Muscle of leg (tissue), 11 donors: ENCODE data around the gene LSM7. TPM values are rescaled to one million over a fixed set of nuclear protein-coding genes. Genes with fewer than 3 reads are reported as not detected.

Experiments used
- DNase-seq: peaks from one replicate; pipeline ENCODE4 v3.0.0; 2013
- H3K27ac ChIP-seq: one replicate; pipeline ENCODE4 v1.5.1; 2013; ENCODE audit warnings: mild to moderate bottlenecking, low read length, control low read depth
- H3K27me3 ChIP-seq: one replicate; pipeline ENCODE4 v1.6.1; 2013; ENCODE audit warnings: low read length; ENCODE audit not compliant: control insufficient read depth, insufficient read depth
- H3K36me3 ChIP-seq: one replicate; pipeline ENCODE4 v1.6.1; 2013; ENCODE audit warnings: low read length; ENCODE audit not compliant: control insufficient read depth, insufficient read depth
- H3K4me1 ChIP-seq: one replicate; pipeline ENCODE4 v1.6.1; 2013; ENCODE audit warnings: low read length; ENCODE audit not compliant: control insufficient read depth, insufficient read depth
- H3K4me3 ChIP-seq: one replicate; pipeline ENCODE4 v1.5.1; 2013; ENCODE audit warnings: low read length, control low read depth
- H3K9me3 ChIP-seq: replicated peaks from 2 replicates; pipeline ENCODE4 v1.6.1; 2013; ENCODE audit warnings: low read depth, low read length; ENCODE audit not compliant: control insufficient read depth
- WGBS: methylation state at CpG from one replicate; pipeline ENCODE4 v1.1.5; 2013; ENCODE audit warnings: missing lambda C conversion rate; ENCODE audit not compliant: insufficient coverage; 5-methylcytosine and 5-hydroxymethylcytosine counted together
- polyA plus RNA-seq, 8 donors: library from polyadenylated mRNA; unstranded; fragments of 120-200 nt; gene quantifications; one replicate each; pipeline versions ENCODE4 v1.2.1 to v1.2.3, GENCODE V29; 2013; ENCODE audit warnings: inconsistent platforms in 1 of 8, low replicate concordance in 1 of 8; ENCODE audit not compliant: insufficient read length in 8 of 8, insufficient read depth in 1 of 8
- total RNA-seq: library from RNA; stranded (reverse); fragments of 120-200 nt; gene quantifications from one replicate; pipeline ENCODE4 v1.2.4, GENCODE V29; 2013

LSM7 gene
- total and polyA plus RNA-seq, 9 donors: 83.0 to 102 (median 95.2) TPM

DNA sequence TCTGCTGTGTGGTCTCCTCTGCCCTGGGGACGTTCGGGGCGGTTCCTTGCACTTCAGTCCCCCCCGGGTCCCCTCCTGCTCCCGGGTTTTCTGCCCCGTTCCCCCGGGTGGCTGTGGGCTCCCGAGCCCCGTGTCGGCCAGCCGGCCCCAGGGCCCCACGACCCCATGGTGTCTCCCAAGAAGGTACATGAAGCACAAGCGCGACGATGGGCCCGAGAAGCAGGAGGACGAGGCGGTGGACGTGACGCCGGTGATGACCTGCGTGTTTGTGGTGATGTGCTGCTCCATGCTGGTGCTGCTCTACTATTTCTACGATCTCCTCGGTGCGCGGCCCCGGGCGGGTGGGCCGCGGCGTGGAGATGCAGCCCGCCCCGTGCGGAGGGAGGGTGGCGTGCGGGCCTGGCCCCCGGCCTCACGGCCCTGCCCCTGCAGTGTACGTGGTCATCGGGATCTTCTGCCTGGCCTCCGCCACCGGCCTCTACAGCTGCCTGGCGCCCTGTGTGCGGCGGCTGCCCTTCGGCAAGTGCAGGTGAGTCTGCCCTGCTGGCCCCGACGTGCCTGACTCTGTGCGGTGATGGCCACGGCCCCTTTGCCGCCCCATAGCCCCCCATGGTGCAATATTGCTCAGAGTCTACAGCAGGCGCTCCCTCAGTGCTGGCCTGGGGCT lies 11.4 kb upstream of the LSM7 start:
- 92% methylated on average over 48 of the region's 52 CpGs for WGBS
- H3K4me1 ChIP-seq: peaks cover 18% of the 10 kb centered on the region
- peaks cover 55% of the 10 kb centered on the region for H3K36me3 ChIP-seq
- no peak overlapping the region for H3K27ac ChIP-seq
- DNase-seq: no peak
- H3K9me3 ChIP-seq: no peaks in the 10 kb centered on the region
- H3K27me3 ChIP-seq: no peaks in the 10 kb centered on the region
- no peak overlapping the region for H3K4me3 ChIP-seq

DNA sequence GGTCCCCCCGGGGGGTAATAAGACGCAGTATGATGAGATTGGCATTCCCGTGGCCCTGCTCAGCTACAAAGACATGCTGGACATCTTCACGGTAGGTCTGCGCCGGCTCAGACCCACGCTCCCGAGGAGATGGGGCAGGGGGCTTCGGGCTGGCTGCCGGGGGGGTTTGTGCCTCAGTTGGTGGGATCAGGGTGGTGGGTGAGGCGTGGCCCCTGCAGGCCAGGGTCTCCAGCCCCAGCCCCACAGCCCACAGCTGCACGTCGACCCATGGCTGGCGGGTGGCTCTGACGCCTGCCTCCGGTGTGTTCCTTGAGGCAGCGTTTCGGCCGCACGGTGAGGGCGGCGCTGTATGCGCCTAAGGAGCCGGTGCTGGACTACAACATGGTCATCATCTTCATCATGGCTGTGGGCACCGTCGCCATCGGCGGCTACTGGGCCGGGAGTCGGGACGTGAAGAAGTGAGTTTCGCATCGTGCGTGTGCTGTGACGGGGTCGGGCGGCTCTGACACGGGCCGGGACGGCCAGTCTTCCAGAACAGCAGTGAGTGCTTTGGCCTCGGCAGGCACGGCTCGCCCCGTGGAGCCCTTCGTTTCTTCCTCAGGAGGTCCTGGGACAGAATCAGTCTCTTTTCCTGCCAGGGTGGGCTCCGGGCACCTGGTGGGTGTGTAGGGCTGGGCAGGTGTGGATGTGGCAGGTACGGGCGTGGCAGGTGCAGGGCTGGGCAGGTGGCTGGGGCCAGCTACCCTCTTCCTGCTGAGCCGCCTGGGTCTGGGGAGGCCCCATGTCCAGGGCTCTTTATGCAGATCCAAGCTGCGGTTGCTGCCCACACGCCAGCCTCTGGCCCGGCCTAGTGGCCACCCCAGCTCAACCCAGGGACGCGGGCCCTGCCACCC lies 10.6 kb upstream of the LSM7 start:
- Histone ChIP-seq H3K4me1 (peaks cover 24% of the 10 kb centered on the region), H3K27ac (no peak overlapping the region), H3K36me3 (peaks cover 52% of the 10 kb centered on the region), H3K9me3 (no peaks in the 10 kb centered on the region), H3K27me3 (no peaks in the 10 kb centered on the region), H3K4me3 (no peak overlapping the region)
- 94% methylated on average over 45 of the region's 54 CpGs for WGBS
- no peak for DNase-seq

DNA sequence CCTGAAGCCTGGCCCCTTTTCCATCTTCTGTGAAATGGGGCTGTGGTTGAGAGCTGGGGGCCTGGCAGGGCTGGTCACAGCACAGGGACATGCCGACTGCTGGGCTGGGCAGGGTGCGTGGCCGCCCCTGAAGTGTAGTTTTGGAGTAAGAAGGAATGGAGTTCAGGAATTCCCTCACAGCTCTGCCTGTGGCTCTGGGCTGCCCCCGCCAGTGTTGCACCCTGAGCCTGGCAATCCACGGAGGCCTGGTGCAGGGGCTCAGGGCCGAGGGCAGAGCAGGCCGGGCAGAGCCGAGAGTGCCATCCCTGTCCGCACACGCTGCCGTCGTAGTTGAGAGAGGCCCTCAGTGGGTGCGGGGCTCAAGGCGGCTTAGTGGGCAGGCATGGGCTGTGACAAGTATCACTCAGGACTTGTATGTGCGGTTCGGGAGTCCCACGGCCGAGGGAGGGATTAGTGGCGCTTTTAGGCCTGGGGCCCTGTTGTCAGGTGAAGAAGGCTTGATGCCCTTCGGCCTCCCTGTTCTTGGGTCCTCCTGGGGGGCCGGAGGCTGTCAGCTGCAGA lies 9.7 kb upstream of the LSM7 start:
- WGBS: 93% methylated on average over 19 of the region's 21 CpGs
- Histone ChIP-seq H3K9me3 (no peaks in the 10 kb centered on the region), H3K27ac (peak overlapping the region; percentile 21)

DNA sequence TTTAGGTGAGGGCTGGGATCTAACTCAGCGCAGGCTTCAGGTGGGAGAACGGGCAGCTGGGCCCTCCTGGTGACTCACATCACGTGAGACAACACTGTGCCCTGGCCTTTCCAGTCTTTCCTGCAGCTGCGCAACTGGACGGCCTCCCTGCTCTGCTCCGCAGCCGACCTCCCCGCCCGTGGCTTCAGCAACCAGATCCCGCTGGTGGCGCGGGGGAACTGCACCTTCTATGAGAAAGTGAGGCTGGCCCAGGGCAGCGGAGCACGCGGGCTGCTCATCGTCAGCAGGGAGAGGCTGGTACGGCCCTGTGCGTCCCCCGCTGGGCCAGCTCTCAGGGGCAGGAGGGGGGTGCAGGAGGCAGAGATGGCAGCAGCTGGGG lies 8.9 kb upstream of the LSM7 start:
- peak overlapping the region; percentile 62 for H3K27ac ChIP-seq
- H3K4me3 ChIP-seq: no peak overlapping the region
- H3K36me3 ChIP-seq: peaks cover 40% of the 10 kb centered on the region

More for the DNA sequence above, 9.7 kb upstream of the LSM7 start:
- H3K27me3 ChIP-seq: no peaks in the 10 kb centered on the region
- no peak overlapping the region for H3K4me3 ChIP-seq
- DNase-seq: no peak
- peaks cover 32% of the 10 kb centered on the region for H3K4me1 ChIP-seq
- peaks cover 47% of the 10 kb centered on the region for H3K36me3 ChIP-seq

DNA sequence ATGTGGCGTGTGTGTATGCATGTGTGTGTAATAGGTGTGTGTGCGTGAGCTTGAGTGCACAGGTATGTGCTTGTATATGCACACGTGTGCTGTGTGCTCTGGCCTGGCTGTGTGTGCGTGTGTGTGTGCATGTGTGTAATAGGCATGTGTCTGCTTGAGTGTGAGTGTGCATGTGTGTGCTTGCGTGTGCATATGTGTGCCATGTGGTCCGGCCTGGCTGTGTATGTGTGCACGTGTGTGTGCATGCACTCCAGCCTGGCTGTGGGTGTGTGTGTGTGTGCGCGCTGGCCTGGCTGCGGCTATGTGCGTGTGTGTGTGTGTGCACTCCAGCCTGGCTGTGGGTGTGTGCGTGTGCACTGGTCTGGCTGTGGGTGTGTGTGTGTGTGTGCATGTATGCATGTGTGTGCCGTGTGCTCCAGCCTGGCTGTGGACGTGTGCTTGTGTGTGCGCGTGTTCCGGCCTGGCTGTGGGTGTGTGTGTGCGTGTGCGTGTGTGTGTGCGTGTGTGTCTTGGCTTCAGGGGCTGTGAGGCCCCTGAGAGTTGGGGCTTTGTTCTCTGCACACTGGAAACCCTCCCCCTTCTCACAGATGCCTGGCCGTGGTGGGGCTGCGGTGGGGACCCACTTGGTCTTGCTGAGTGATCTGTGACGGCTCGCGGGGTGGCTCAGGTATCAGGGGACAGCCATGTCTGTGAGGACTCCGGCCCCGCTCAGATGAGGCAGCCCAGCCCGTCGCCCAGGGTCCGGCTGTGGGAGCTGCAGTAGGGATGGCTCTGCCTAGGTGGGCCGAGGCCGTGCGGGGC lies 8.3 kb upstream of the LSM7 start:
- Histone ChIP-seq H3K9me3 (no peaks in the 10 kb centered on the region), H3K27ac (peak overlapping the region; percentile 62), H3K4me1 (peaks cover 44% of the 10 kb centered on the region), H3K27me3 (no peaks in the 10 kb centered on the region), H3K36me3 (peaks cover 36% of the 10 kb centered on the region), H3K4me3 (no peak overlapping the region)
- no peak for DNase-seq
- 64% methylated on average over 22 of the region's 33 CpGs for WGBS

More for the DNA sequence above, 8.9 kb upstream of the LSM7 start:
- 25% methylated on average over 19 of the region's 19 CpGs for WGBS
- no peaks in the 10 kb centered on the region for H3K9me3 ChIP-seq
- peaks cover 38% of the 10 kb centered on the region for H3K4me1 ChIP-seq
- peak; percentile 82 for DNase-seq
- H3K27me3 ChIP-seq: no peaks in the 10 kb centered on the region

DNA sequence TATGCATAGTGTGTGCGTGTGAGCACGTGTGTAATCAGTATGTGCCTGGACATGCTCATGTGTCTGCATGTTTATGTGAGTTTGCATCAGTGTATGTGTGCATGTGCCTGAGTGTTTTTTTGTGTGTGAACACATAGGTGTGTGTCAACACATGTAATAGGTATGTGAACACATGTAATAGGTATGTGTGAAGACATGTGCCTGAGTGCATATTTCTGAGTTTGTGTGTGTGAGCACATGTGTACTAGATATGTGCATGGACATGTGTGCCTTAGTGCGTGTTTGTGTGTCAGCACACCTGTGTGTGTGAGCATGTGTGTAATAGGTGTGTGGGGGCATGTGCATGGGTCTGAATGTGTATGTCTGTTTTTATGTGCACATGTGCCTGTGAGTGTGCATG lies 7.5 kb upstream of the LSM7 start:
- peaks cover 53% of the 10 kb centered on the region for H3K4me1 ChIP-seq
- no peaks in the 10 kb centered on the region for H3K27me3 ChIP-seq
- H3K27ac ChIP-seq: no peak overlapping the region
- DNase-seq: no peak
- H3K9me3 ChIP-seq: no peaks in the 10 kb centered on the region
- no peak overlapping the region for H3K4me3 ChIP-seq
- 74% methylated on average over 3 of the region's 3 CpGs for WGBS
- peaks cover 28% of the 10 kb centered on the region for H3K36me3 ChIP-seq

DNA sequence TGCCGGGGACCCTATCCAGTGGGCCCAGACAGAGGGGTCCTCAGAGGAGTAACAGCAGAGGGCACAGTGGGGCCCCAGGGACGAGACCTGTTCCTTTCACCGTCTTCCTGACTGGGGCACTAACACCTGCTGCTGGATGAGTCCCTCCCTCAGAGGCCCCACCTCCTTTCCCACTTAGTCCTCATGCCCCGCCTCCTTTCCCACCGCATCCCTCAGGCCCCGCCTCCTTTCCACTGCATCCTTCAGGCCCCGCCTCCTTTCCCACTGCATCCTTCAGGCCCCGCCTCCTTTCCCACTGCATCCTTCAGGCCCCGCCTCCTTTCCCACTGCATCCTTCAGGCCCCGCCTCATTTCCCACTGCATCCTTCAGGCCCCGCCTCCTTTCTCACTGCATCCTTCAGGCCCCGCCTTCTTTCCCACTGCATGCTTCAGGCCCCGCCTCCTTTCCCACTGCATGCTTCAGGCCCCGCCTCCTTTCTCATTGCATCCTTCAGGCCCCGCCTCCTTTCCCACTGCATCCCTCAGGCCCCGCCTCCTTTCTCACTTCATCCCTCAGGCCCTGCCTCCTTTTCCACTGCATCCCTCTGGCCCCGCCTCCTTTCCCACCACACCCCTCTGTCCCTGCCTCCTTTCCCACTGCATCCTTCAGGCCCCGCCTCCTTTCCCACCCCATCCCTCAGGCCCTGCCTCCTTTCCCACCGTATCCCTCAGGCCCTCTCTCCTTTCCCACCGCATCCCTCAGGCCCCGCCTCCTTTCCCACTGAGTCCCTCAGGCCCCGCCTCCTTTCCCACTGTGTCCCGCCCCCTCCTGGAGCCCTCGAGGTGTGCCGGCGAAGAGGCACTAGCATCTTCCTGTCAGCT lies 6.8 kb upstream of the LSM7 start:
- Histone ChIP-seq H3K9me3 (no peaks in the 10 kb centered on the region), H3K4me3 (no peak overlapping the region), H3K27me3 (no peaks in the 10 kb centered on the region), H3K4me1 (peaks cover 59% of the 10 kb centered on the region), H3K36me3 (peaks cover 23% of the 10 kb centered on the region), H3K27ac (no peak overlapping the region)
- DNase-seq: no peak
- WGBS: 99% methylated on average over 21 of the region's 26 CpGs

DNA sequence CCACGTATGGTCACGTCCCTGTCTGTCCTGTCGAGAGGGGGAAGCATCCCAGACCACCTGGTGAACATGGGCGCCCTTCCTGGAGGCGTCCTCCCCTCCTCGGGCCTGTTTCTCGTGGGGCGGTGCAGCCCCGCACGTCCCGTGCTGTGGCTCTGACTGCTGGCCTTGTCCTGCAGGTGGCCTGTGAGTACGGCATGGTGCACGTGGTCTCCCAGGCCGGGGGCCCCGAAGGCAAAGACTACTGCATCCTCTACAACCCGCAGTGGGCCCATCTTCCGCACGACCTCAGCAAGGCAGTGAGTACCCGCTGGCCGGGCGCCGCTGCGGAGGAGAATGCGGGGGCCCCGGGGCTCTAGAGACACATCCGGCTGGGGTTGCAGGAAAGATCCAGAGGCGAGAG lies 6.0 kb upstream of the LSM7 start:
- no peak overlapping the region for H3K4me3 ChIP-seq
- H3K27me3 ChIP-seq: no peaks in the 10 kb centered on the region
- peaks cover 16% of the 10 kb centered on the region for H3K36me3 ChIP-seq
- H3K4me1 ChIP-seq: peaks cover 66% of the 10 kb centered on the region
- no peak overlapping the region for H3K27ac ChIP-seq
- no peak for DNase-seq
- H3K9me3 ChIP-seq: no peaks in the 10 kb centered on the region
- 91% methylated on average over 25 of the region's 27 CpGs for WGBS

DNA sequence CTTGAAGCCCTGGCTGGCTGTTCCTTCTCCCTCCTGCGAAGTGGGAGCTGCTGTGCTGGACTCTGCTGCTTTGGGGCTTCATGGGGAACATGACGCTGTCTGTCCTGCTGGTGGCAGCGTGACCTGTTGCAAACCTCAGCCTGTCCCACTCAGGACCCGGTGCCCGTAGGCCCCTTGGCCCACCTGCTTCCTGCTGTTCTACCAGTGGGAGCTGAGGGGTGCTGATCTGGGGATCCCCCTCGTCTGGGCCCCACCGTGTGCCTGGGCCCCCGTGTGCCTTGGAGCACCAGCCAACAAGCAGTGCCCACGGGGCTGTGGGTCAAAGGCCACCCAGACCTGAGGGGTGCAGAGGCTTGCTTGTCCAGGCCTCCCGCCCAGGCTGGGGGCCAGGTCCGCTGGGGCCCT lies 5.4 kb upstream of the LSM7 start:
- WGBS: 82% methylated on average over 11 of the region's 11 CpGs
- peaks cover 72% of the 10 kb centered on the region for H3K4me1 ChIP-seq
- no peak for DNase-seq
- no peaks in the 10 kb centered on the region for H3K9me3 ChIP-seq
- no peaks in the 10 kb centered on the region for H3K27me3 ChIP-seq
- H3K36me3 ChIP-seq: peaks cover 11% of the 10 kb centered on the region
- H3K4me3 ChIP-seq: no peak overlapping the region
- H3K27ac ChIP-seq: no peak overlapping the region
